B cell (primary cell): ENCODE measurements around the gene ZNF143. TPM values are rescaled to one million over a fixed set of nuclear protein-coding genes. Genes with fewer than 3 reads are reported as not detected.

ENCODE experiments used
- ATAC-seq: fragments of 200-7000 bp; cut with Tn5 transposase; one replicate; pipeline ENCODE4 v1.10.0; 2021; ENCODE audit warnings: low read depth, mild to moderate bottlenecking, moderate number of reproducible peaks, moderate library complexity
- CTCF ChIA-PET: fragments of 350-600 bp; sonication (Branson Sonifier 250); formaldehyde crosslinking; loops from one replicate; lab custom pipeline; 2021; ENCODE audit warnings: antibody characterized with exemption, inconsistent platforms; lab: Charles Lee
- POLR2A ChIA-PET: fragments of 350-600 bp; sonication (Branson Sonifier 250); formaldehyde crosslinking; loops from one replicate; lab custom pipeline; 2021; ENCODE audit warnings: antibody characterized with exemption; lab: Charles Lee
- DNase-seq: peaks from one replicate; pipeline ENCODE4 v3.0.0; 2013
- H2AFZ ChIP-seq: 2 replicates; pipeline ENCODE4 v1.6.1; 2012; ENCODE audit warnings: mild to moderate bottlenecking, low read depth, low read length; ENCODE audit not compliant: insufficient read depth, poor library complexity, severe bottlenecking
- H3K27ac ChIP-seq, 2 donors: 1 replicate in 1 of 2; 2 replicates in 1 of 2; pipeline ENCODE4 v1.5.1; 2012 to 2013; ENCODE audit warnings: low read length in 2 of 2, mild to moderate bottlenecking in 2 of 2, moderate library complexity in 1 of 2
- H3K27me3 ChIP-seq, 4 experiments: fragments of 200-600 bp in 1 of 4; sonication (generic) in 1 of 4; replicated peaks in 1 of 4; 1 replicate in 2 of 4; 2 replicates in 2 of 4; pipeline versions ENCODE4 v1.6.1 to v1.7.0; 2013 to 2016; ENCODE audit warnings: low read length in 3 of 4, mild to moderate bottlenecking in 2 of 4, mixed read lengths in 1 of 4, moderate library complexity in 1 of 4; ENCODE audit not compliant: insufficient read depth in 4 of 4, control insufficient read depth in 3 of 4; ENCODE audit errors: control extremely low read depth in 1 of 4
- H3K36me3 ChIP-seq, 2 experiments: replicated peaks in 1 of 2; 1 replicate in 1 of 2; 2 replicates in 1 of 2; pipeline versions ENCODE4 v1.6.1 to v1.7.1; 2013; ENCODE audit warnings: low read length in 1 of 2; ENCODE audit not compliant: insufficient read depth in 2 of 2, control insufficient read depth in 1 of 2; ENCODE audit errors: control extremely low read depth in 1 of 2, extremely low read depth in 1 of 2
- H3K4me1 ChIP-seq, 2 donors: fragments of 200-600 bp in 1 of 2; sonication (generic) in 1 of 2; 1 replicate in 1 of 2; 2 replicates in 1 of 2; pipeline versions ENCODE4 v1.5.1 to v1.6.1; 2013 to 2017; ENCODE audit warnings: low read length in 2 of 2; ENCODE audit not compliant: control insufficient read depth in 2 of 2, insufficient read depth in 2 of 2
- H3K4me2 ChIP-seq: replicated peaks from 2 replicates; pipeline ENCODE3; 2012; ENCODE audit warnings: mild to moderate bottlenecking, low read depth, low read length; ENCODE audit not compliant: poor library complexity, severe bottlenecking
- H3K4me3 ChIP-seq, 5 experiments: fragments of 200-600 bp in 1 of 5; sonication (generic) in 1 of 5; 1 replicate in 3 of 5; 2 replicates in 2 of 5; pipeline versions ENCODE4 v1.5.1 to v1.7.0; 2011 to 2016; ENCODE audit warnings: low read length in 4 of 5, mild to moderate bottlenecking in 4 of 5, low read depth in 2 of 5, control low read depth in 1 of 5, moderate library complexity in 1 of 5; ENCODE audit not compliant: insufficient read depth in 1 of 5; ENCODE audit errors: control extremely low read depth in 1 of 5, extremely low read depth in 1 of 5
- H3K79me2 ChIP-seq: fragments of 200-600 bp; sonication (generic); one replicate; pipeline ENCODE4 v1.6.0; 2016; ENCODE audit warnings: low read length; ENCODE audit not compliant: control insufficient read depth, insufficient read depth
- H3K9ac ChIP-seq: fragments of 200-600 bp; sonication (generic); 2 replicates; pipeline ENCODE4 v1.6.1; 2017; ENCODE audit warnings: mild to moderate bottlenecking, low read length, moderate library complexity
- H3K9me3 ChIP-seq, 3 donors: one replicate each; pipeline versions ENCODE4 v1.6.1 to v1.7.1; 2013; ENCODE audit warnings: low read length in 2 of 3; ENCODE audit not compliant: control insufficient read depth in 2 of 3, insufficient read depth in 1 of 3; ENCODE audit errors: control extremely low read depth in 1 of 3
- H4K20me1 ChIP-seq: 2 replicates; pipeline ENCODE4 v1.6.0; 2012; ENCODE audit warnings: mild to moderate bottlenecking, low read length; ENCODE audit not compliant: insufficient read depth, control insufficient read depth, poor library complexity, severe bottlenecking
- H3K27ac Mint-ChIP-seq: one replicate; pipeline ENCODE4 v1.8.0; 2021; ENCODE audit warnings: mixed read lengths
- H3K27me3 Mint-ChIP-seq: one replicate; pipeline ENCODE4 v1.8.0; 2021; ENCODE audit warnings: mixed read lengths
- H3K4me1 Mint-ChIP-seq: one replicate; pipeline ENCODE4 v1.8.0; 2021; ENCODE audit warnings: mixed read lengths
- H3K4me3 Mint-ChIP-seq: one replicate; pipeline ENCODE4 v1.8.0; 2021; ENCODE audit warnings: mixed read lengths
- H3K9me3 Mint-ChIP-seq: one replicate; pipeline ENCODE4 v1.8.0; 2022; ENCODE audit warnings: mixed read lengths; ENCODE audit not compliant: insufficient read depth
- CTCF ChIP-seq: fragments of 200-600 bp; IDR thresholded peaks from one replicate; pipeline ENCODE4 v1.8.0; 2022; ENCODE audit warnings: antibody characterized with exemption, mild to moderate bottlenecking
- EZH2 ChIP-seq: IDR thresholded peaks from 2 replicates; pipeline ENCODE4 v1.6.1; 2012; ENCODE audit warnings: borderline replicate concordance, low read depth, mild to moderate bottlenecking, moderate library complexity, low read length; ENCODE audit not compliant: insufficient read depth, poor library complexity, severe bottlenecking
- WGBS: methylation state at CpG from one replicate; pipeline ENCODE4 v1.1.5; 2013; ENCODE audit warnings: missing lambda C conversion rate; ENCODE audit not compliant: insufficient coverage; 5-methylcytosine and 5-hydroxymethylcytosine counted together
- intact Hi-C: fragments of 100-400 bp; cut with micrococcal nuclease; formaldehyde crosslinking; loops from one replicate; pipeline ENCODE4 v1.10.0; 2022
- polyA plus RNA-seq: library from polyadenylated mRNA; depleted of rRNA; stranded (reverse); fragments of >200 nt; gene quantifications from 2 replicates; pipeline ENCODE4 v1.2.3, GENCODE V29; 2012
- total RNA-seq, 2 donors: library from RNA; stranded (reverse); fragments of 120-200 nt in 1 of 2; gene quantifications; 1 replicate in 1 of 2; 2 replicates in 1 of 2; pipeline versions ENCODE4 v1.2.3 to v1.2.4, GENCODE V29; 2013 to 2022

ZNF143 gene
- total and polyA plus RNA-seq, 2 donors (not counting 1 experiment from before 2014, with no cell fraction given): 35.7 to 54.9 TPM

- CTCF ChIA-PET: interaction anchor here (1.2 kb wide), 1 partner anchor 13 kb away, joined by 4 read pairs; no protein-coding TSS in a partner anchor
- H3K36me3 ChIP-seq: peaks cover 14 to 70% of the 10 kb centered on the region in 2 experiments
- intact Hi-C loops: no loop called here
- no peak overlapping the region for H3K27ac Mint-ChIP-seq
- no peak overlapping the region for H2AFZ ChIP-seq
- H3K27me3 Mint-ChIP-seq: no peaks in the 10 kb centered on the region
- ATAC-seq: no peak
- no CpG with 5 or more reads among the region's 1 CpG for WGBS
- H3K27ac ChIP-seq: no peak overlapping the region
- H3K4me2 ChIP-seq: no peak overlapping the region
- no peak overlapping the region for H3K9ac ChIP-seq
- H3K27me3 ChIP-seq: no peaks in the 10 kb centered on the region
- TF ChIP-seq CTCF: no peak
- TF ChIP-seq EZH2: no peak
- no peak for DNase-seq
- H3K9me3 ChIP-seq: no peaks in the 10 kb centered on the region
- H3K4me1 ChIP-seq: no peaks in the 10 kb centered on the region
- H3K9me3 Mint-ChIP-seq: no peaks in the 10 kb centered on the region
- H3K4me1 Mint-ChIP-seq: no peaks in the 10 kb centered on the region
- POLR2A ChIA-PET: no interaction called here
- no peak overlapping the region for H3K4me3 ChIP-seq
- no peaks in the 10 kb centered on the region for H4K20me1 ChIP-seq
- no peak overlapping the region for H3K4me3 Mint-ChIP-seq
- peaks cover 3% of the 10 kb centered on the region for H3K79me2 ChIP-seq
Observed at GRCh38 chr11:9493492-9493891, 32.7 kb downstream of the ZNF143 start.

- H3K4me1 ChIP-seq: no peaks in the 10 kb centered on the region
- peaks cover 3% of the 10 kb centered on the region for H3K79me2 ChIP-seq
- H3K27ac ChIP-seq: no peak overlapping the region
- Mint-ChIP-seq H3K4me3 (no peak overlapping the region), H3K27ac (no peak overlapping the region), H3K9me3 (no peaks in the 10 kb centered on the region), H3K27me3 (no peaks in the 10 kb centered on the region), H3K4me1 (no peaks in the 10 kb centered on the region)
- intact Hi-C loops: no loop called here
- H4K20me1 ChIP-seq: no peaks in the 10 kb centered on the region
- no peaks in the 10 kb centered on the region for H3K9me3 ChIP-seq
- TF ChIP-seq EZH2: no peak
- no peak for TF ChIP-seq CTCF
- ATAC-seq (no peak), DNase-seq (no peak)
- ChIA-PET CTCF (no interaction called here), POLR2A (no interaction called here)
- no peak overlapping the region for H3K4me2 ChIP-seq
- no peak overlapping the region for H3K9ac ChIP-seq
- no peak overlapping the region for H3K4me3 ChIP-seq
- no peaks in the 10 kb centered on the region for H3K27me3 ChIP-seq
- no peak overlapping the region for H2AFZ ChIP-seq
- peaks cover 18 to 71% of the 10 kb centered on the region in 2 experiments for H3K36me3 ChIP-seq
- WGBS: no CpG with 5 or more reads among the region's 3 CpGs
Observed at GRCh38 chr11:9494316-9494715, 33.5 kb downstream of the ZNF143 start.
